ENCODE data around the gene SPTBN4. TPM values are rescaled to one million over a fixed set of nuclear protein-coding genes. Genes with fewer than 3 reads are reported as not detected.
A peak's percentile ranks its signal among the peaks of the same experiment; 100 is the strongest.
"Not testable (repeated sequence)": the region's sequence is repeated elsewhere in the genome, so short reads cannot be mapped to it uniquely, and the experiment has no call there.

Gene SPTBN4
- polyA plus RNA-seq, 1 donor = 3.4 TPM

GRCh38 chr19:40423938-40424337 lies 42.9 kb upstream of the SPTBN4 start:
- H3K36me3 ChIP-seq (ENCODE audit: control insufficient read depth, insufficient read depth, low read length) = peaks cover 11% of the 10 kb centered on the region
- H3K27me3 ChIP-seq (ENCODE audit: control insufficient read depth, insufficient read depth, low read length) = no peaks in the 10 kb centered on the region
- H3K4me3 ChIP-seq (ENCODE audit: low read length) = no peak overlapping the region
- DNase-seq = no peak
- peaks cover 16% of the 10 kb centered on the region for H3K4me1 ChIP-seq (ENCODE audit: control insufficient read depth, insufficient read depth, low read length)
- 100% methylated on average over 3 of the region's 6 CpGs for WGBS (ENCODE audit: insufficient coverage, low lambda C conversion rate)
- H3K27ac ChIP-seq (ENCODE audit: low read length) = no peak overlapping the region
- H3K9me3 ChIP-seq (ENCODE audit: control insufficient read depth, low read depth, low read length) = no peaks in the 10 kb centered on the region

- DNase-seq = peak; percentile 32 to 49
- H3K27me3 ChIP-seq (ENCODE audit: control insufficient read depth, insufficient read depth, low read length) = no peaks in the 10 kb centered on the region
- H3K4me3 ChIP-seq (ENCODE audit: low read length) = peak overlapping the region; percentile 93
- no peaks in the 10 kb centered on the region for H3K9me3 ChIP-seq (ENCODE audit: control insufficient read depth, low read depth, low read length)
- H3K27ac ChIP-seq (ENCODE audit: low read length) = peak overlapping the region; percentile 89
- peaks cover 11% of the 10 kb centered on the region for H3K36me3 ChIP-seq (ENCODE audit: control insufficient read depth, insufficient read depth, low read length)
- peaks cover 16% of the 10 kb centered on the region for H3K4me1 ChIP-seq (ENCODE audit: control insufficient read depth, insufficient read depth, low read length)
- no CpG with 5 or more reads among the region's 28 CpGs for WGBS (ENCODE audit: insufficient coverage, low lambda C conversion rate)
These were observed 42.0 kb upstream of the SPTBN4 start for GRCh38 chr19:40424637-40425449.

- Histone ChIP-seq H3K36me3 (ENCODE audit: control insufficient read depth, insufficient read depth, low read length) (peaks cover 11% of the 10 kb centered on the region), H3K27me3 (ENCODE audit: control insufficient read depth, insufficient read depth, low read length) (no peaks in the 10 kb centered on the region), H3K9me3 (ENCODE audit: control insufficient read depth, low read depth, low read length) (no peaks in the 10 kb centered on the region), H3K4me1 (ENCODE audit: control insufficient read depth, insufficient read depth, low read length) (peaks cover 16% of the 10 kb centered on the region), H3K4me3 (ENCODE audit: low read length) (peak within 1 kb of the TSS; percentile 93), H3K27ac (ENCODE audit: low read length) (peak within 1 kb of the TSS; percentile 89)
- peak; percentile 100 for DNase-seq
- WGBS (ENCODE audit: insufficient coverage, low lambda C conversion rate) = no CpG with 5 or more reads among the region's 75 CpGs
These were observed 41.1 kb upstream of the SPTBN4 start, which contains the start of gene SERTAD1 for GRCh38 chr19:40425450-40426287. Gene SERTAD1, minus strand, starts transcription at chr19:40425992. Its CDS starts 2,446 bp downstream, at chr19:40423546.

GRCh38 chr19:40428197-40428596 lies 38.6 kb upstream of the SPTBN4 start:
- not testable (repeated sequence) for H3K27me3 ChIP-seq (ENCODE audit: control insufficient read depth, insufficient read depth, low read length); H3K36me3 ChIP-seq (ENCODE audit: control insufficient read depth, insufficient read depth, low read length); DNase-seq; H3K27ac ChIP-seq (ENCODE audit: low read length); H3K9me3 ChIP-seq (ENCODE audit: control insufficient read depth, low read depth, low read length); H3K4me3 ChIP-seq (ENCODE audit: low read length)
- WGBS (ENCODE audit: insufficient coverage, low lambda C conversion rate) = no CpG with 5 or more reads among the region's 7 CpGs
- H3K4me1 ChIP-seq (ENCODE audit: control insufficient read depth, insufficient read depth, low read length) = peaks cover 21% of the 10 kb centered on the region

GRCh38 chr19:40430242-40430641 lies 36.6 kb upstream of the SPTBN4 start:
- H3K27me3 ChIP-seq (ENCODE audit: control insufficient read depth, insufficient read depth, low read length); DNase-seq; H3K9me3 ChIP-seq (ENCODE audit: control insufficient read depth, low read depth, low read length); H3K36me3 ChIP-seq (ENCODE audit: control insufficient read depth, insufficient read depth, low read length); H3K4me3 ChIP-seq (ENCODE audit: low read length); H3K27ac ChIP-seq (ENCODE audit: low read length): not testable (repeated sequence)
- peaks cover 19% of the 10 kb centered on the region for H3K4me1 ChIP-seq (ENCODE audit: control insufficient read depth, insufficient read depth, low read length)
- no CpG with 5 or more reads among the region's 10 CpGs for WGBS (ENCODE audit: insufficient coverage, low lambda C conversion rate)

GRCh38 chr19:40431698-40432097 lies 35.1 kb upstream of the SPTBN4 start:
- no peak overlapping the region for H3K27ac ChIP-seq (ENCODE audit: low read length)
- DNase-seq = no peak

GRCh38 chr19:40432760-40433159 lies 34.0 kb upstream of the SPTBN4 start:
- H3K9me3 ChIP-seq (ENCODE audit: control insufficient read depth, low read depth, low read length); DNase-seq; H3K36me3 ChIP-seq (ENCODE audit: control insufficient read depth, insufficient read depth, low read length); H3K27me3 ChIP-seq (ENCODE audit: control insufficient read depth, insufficient read depth, low read length): not testable (repeated sequence)
- Histone ChIP-seq H3K4me1 (ENCODE audit: control insufficient read depth, insufficient read depth, low read length) (peaks cover 16% of the 10 kb centered on the region), H3K27ac (ENCODE audit: low read length) (peak overlapping the region; percentile 95), H3K4me3 (ENCODE audit: low read length) (peak overlapping the region; percentile 48)
- WGBS (ENCODE audit: insufficient coverage, low lambda C conversion rate) = no CpG with 5 or more reads among the region's 7 CpGs

More at GRCh38 chr19:40431698-40432097, 35.1 kb upstream of the SPTBN4 start:
- H3K4me3 ChIP-seq (ENCODE audit: low read length) = no peak overlapping the region
- no peaks in the 10 kb centered on the region for H3K36me3 ChIP-seq (ENCODE audit: control insufficient read depth, insufficient read depth, low read length)
- no peaks in the 10 kb centered on the region for H3K9me3 ChIP-seq (ENCODE audit: control insufficient read depth, low read depth, low read length)
- H3K27me3 ChIP-seq (ENCODE audit: control insufficient read depth, insufficient read depth, low read length) = no peaks in the 10 kb centered on the region
- WGBS (ENCODE audit: insufficient coverage, low lambda C conversion rate) = no CpG with 5 or more reads among the region's 3 CpGs
- H3K4me1 ChIP-seq (ENCODE audit: control insufficient read depth, insufficient read depth, low read length) = peaks cover 16% of the 10 kb centered on the region

- 8% methylated on average over 2 of the region's 50 CpGs for WGBS (ENCODE audit: insufficient coverage, low lambda C conversion rate)
- peak overlapping the region; percentile 95 for H3K27ac ChIP-seq (ENCODE audit: low read length)
- no peaks in the 10 kb centered on the region for H3K27me3 ChIP-seq (ENCODE audit: control insufficient read depth, insufficient read depth, low read length)
- H3K4me1 ChIP-seq (ENCODE audit: control insufficient read depth, insufficient read depth, low read length) = peaks cover 16% of the 10 kb centered on the region
- H3K9me3 ChIP-seq (ENCODE audit: control insufficient read depth, low read depth, low read length) = no peaks in the 10 kb centered on the region
- H3K4me3 ChIP-seq (ENCODE audit: low read length) = peak overlapping the region; percentile 48
- peak; percentile 92 to 95 for DNase-seq
- H3K36me3 ChIP-seq (ENCODE audit: control insufficient read depth, insufficient read depth, low read length) = no peaks in the 10 kb centered on the region
These were observed 33.2 kb upstream of the SPTBN4 start for GRCh38 chr19:40433391-40434216.

GRCh38 chr19:40438284-40438683 lies 28.5 kb upstream of the SPTBN4 start:
- Histone ChIP-seq H3K27ac (ENCODE audit: low read length) (no peak overlapping the region), H3K36me3 (ENCODE audit: control insufficient read depth, insufficient read depth, low read length) (peaks cover 27% of the 10 kb centered on the region), H3K4me3 (ENCODE audit: low read length) (no peak overlapping the region), H3K4me1 (ENCODE audit: control insufficient read depth, insufficient read depth, low read length) (peaks cover 12% of the 10 kb centered on the region), H3K27me3 (ENCODE audit: control insufficient read depth, insufficient read depth, low read length) (no peaks in the 10 kb centered on the region), H3K9me3 (ENCODE audit: control insufficient read depth, low read depth, low read length) (no peaks in the 10 kb centered on the region)
- DNase-seq = no peak
- WGBS (ENCODE audit: insufficient coverage, low lambda C conversion rate) = no CpG with 5 or more reads among the region's 3 CpGs

Data from large intestine (tissue), 3 donors.